Central memory CD4-positive, alpha-beta T cell (primary cell): ENCODE measurements around the gene MYZAP.
"Not testable (repeated sequence)": the region's sequence is repeated elsewhere in the genome, so short reads cannot be mapped to it uniquely, and the experiment has no call there.

Source experiments
- DNase-seq: peaks from one replicate; pipeline ENCODE4 v3.0.0; 2022

Gene MYZAP

DNA sequence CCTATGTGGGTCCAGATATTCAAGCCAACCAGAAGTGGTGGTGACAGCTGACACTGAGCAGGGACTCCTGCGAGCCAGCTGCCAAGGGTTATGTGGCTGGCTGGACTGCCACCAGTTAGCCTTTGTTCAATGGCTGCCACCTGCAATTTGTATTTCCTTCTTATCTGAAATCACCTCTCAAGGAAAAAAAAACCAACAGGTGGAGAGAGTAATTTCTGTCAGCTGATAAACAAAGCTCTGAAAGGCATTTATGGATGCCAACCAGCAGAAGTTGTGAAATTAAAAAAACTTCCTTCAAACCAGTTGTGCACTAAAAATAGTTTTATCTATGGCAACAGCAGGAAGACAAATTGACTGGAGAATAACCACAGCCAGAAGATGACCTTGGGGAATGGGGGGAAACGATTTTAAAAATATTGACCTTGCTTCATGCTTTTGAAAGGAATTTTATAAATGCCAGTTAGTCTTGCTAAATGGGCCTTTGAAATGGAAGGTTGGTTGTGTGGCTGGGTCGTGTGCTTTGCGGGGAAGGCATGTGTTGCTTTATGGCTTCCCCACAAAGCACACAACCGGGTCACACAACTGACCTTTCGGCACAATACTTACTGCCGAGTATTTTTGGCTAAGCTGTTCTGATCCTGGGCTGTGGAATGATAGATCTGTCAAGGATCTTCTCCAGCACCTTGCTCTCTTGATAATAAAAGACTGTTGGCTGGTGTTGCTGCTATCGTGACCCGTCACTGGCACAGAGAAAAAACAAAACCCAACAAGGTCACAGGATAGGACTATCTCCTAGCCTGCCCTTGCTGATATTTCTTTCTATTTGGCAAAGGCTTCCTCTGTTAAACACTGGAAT is 3.5 kb downstream of the MYZAP start:
- DNase-seq: no peak

DNA sequence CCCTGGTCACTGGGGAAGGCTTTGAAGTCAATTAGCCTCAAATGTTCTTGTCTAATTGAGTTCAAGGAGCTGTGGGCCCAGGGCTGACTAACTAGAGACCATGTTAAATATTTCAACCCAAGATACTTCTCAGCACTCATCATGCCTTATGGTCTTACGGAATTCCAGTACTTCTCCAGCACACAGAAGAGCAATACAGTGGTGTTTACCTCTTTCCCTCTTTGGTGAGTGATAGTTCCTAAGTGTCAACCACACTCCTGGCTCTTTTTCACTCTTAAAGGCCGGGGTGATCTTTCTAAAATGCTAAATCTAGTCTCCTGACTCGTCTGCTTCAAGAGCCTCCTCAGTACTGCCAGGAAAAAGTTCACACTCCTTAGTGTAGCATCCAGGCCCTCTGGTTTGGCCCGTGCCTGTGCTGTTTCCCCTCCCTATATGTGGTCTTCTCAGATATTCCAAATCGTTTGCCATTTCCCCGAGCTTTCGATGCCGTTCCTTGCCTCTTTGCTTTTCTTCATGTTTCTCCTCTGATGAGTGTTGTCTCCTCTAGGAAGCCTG is 4.7 kb downstream of the MYZAP start:
- no peak for DNase-seq

DNA sequence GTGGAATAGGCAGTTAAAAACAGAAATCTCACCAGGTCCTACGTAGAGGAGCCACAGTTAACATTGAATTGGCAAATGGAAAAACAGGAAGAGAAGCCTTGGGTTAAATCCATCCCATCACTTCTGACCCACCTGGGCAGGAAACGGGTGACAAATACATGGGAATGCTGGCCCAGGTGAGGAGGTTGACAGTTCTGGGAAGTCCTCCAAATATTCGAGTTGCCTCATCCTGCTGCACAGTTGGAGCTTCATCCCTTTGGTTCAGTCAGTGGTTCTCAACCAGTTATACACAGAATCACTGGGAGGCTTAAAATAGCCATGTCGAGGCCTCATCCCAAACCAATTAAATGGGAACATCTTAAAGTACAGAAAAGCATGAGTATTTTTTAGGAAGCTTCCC is 5.3 kb downstream of the MYZAP start:
- DNase-seq: no peak

DNA sequence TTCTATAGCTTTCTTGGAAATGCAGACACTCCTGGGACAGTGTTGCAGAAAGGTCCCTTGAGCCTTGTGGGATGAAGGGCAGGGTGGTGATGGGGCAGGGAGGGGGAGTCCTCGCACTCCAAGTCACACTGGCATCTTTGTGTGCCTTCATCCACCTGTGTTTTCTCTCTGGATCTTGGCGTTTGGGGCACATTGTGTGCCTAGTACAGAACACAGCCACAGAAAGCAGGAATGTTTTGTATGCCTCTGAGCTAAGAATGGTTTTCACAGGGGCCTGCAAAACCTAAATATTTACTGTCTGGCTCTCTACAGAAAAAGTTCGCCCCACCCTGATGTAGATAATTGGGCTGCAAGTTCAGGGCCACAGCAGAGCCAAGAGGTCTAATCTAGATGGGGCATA is 5.7 kb downstream of the MYZAP start:
- DNase-seq: no peak

DNA sequence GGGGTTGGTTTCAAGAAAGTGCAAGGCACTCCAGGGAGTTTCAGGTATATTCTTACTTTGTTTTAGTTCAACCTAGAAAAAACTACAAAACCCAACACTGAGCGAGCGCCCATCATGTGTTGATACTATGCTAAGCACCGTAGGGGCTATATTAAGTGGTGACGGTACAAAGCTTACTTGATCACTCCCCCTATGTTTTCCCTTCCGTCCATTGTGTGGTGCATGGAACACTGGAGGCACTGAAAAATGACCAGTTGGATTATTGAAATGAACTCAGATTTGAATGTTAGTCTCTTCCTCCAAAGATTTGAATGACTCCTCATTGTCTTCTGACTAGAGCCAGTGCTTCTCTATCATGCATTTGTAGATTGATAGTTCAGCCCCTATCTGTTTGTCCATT is 6.6 kb downstream of the MYZAP start:
- DNase-seq: no peak

DNA sequence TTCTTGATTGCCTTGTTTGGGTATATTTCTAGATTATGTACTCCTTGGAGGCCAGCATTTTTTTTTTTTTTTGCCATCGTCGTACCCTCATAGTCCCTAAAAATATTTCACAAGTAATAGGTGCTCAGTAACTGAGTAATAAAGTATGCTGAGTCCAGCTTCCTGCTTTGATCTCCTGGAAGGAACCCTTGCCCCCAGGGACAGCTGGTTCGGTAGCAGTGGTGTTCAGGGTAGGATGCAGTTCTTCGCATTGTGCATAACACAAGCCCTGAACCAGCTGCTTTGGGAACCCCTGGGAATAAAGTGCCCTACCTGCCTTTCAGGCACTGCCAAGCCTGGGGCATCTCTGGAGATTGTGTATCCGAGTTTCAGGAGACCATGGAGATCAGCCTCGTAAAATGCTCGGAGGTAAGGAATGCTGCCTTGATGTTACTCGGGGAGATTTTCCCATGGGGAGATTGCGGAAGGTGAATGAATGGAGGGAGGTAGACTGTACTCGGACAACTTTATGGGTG is 7.6 kb downstream of the MYZAP start:
- DNase-seq: no peak

DNA sequence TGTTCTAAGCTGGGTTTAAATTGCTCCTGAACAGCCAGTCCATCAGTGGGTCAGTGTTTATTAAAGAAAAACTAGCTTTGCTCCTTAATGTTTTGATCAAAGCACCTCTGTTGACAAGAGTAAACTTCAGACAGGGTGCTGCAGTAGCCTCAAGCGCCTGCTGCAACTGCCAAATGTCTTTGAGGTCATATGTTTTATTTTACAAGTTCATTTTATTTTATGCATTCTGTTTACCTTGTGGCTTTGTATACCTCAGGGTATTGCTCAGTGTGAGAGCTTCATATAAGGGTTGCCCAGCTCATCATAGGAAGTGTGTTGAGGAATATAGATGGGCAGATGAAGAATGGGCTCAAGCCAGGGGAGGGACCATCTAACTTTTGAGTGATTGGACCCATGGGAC is 8.5 kb downstream of the MYZAP start:
- DNase-seq: no peak

DNA sequence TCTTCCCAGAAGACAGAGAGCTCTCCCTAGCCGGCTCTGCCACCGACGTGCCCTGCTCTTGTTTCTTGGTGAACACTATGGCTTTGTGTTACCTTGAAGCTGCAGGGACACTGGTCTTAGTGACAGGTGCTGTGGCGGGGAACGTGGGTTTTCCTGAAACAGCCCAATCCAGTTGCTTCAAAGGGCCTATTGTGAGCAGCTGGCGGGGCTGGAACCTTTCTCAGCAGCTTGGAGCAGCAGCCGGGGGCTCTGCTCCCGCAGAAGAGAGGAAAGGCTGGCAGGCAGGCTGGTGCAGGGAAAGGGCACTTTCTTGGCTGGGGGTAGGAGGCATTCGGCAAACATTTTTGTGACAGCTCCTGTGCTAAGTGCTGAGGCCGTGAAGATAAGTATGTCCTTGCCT is 12.8 kb downstream of the MYZAP start:
- no peak for DNase-seq

DNA sequence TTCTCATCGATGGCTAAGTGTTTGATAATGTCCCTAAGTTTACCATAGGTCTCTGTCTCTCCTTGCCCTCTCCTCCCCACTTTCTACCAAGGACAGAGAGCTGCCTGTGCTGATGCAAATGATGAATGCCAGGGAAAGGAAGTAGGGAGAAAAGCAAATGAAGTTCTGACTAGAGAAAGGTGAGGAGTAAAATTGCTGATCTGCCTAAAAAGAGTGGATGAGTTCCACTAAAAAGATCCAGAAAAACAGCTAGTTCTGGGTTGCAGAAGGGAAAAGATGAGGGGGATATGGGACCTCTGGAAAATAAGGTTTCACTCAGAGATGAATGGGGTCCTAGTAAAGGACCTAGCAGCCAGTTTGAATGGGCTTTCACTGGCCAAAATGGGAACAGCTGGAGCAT is 13.8 kb downstream of the MYZAP start:
- DNase-seq: no peak

DNA sequence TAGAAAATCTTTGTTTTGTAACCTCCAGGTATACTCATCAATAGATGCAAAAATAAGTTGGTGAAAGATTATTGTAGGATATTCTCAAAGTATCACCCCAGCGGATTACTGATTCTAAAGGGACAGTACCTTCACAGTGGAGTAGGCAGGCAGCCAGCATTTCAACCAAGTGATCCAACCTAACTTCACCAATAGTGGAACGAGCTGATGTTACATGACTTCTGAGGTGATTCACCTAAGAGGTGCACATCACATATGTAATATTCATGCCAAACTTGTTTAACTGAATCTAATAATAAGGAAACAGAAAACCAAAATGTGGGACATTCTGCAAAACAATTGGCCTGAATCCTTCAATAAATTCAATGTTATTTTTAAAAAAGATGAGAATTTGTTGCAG is 14.3 kb downstream of the MYZAP start:
- no peak for DNase-seq

DNA sequence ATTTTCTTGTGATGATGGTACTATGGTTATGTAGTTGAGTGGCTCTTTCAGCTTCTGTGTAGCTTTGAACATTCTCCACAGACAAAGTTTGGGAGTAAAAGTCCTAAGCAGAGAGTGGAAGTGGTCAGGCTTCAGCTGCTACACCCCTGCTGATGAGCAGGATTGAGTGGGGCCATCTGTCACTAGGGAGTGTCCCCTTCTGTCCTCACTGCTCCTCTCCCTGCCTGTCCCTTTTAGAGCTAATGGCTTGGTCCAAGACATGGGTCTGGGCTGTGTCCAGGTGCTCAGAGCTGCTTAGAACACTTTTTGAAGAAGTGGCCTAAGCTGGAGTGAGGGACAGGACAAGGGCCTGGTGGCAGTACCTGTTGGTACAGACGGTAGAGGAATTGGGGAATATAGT is 15.1 kb downstream of the MYZAP start:
- DNase-seq: no peak

DNA sequence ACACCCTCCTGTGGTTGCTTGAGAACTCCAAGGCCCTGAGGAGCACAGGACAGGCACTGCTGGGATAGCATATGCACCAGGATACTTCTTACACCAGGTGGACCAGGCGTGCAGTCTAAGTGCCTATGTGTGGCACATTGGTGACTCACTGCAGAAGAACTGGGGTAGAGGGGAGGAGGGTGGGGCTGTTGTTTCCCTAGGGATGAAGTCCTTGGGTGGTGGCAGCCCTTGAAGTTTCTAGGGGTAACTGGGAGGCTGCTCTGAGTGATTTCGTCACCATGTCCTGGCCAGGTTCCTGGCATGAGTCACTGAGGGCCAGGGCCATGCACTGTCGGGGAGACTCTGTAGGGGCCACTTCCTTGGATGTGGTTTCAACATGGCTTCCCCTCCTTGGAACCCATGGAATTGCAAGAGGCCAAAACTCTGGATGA is 15.9 kb downstream of the MYZAP start:
- no peak for DNase-seq

DNA sequence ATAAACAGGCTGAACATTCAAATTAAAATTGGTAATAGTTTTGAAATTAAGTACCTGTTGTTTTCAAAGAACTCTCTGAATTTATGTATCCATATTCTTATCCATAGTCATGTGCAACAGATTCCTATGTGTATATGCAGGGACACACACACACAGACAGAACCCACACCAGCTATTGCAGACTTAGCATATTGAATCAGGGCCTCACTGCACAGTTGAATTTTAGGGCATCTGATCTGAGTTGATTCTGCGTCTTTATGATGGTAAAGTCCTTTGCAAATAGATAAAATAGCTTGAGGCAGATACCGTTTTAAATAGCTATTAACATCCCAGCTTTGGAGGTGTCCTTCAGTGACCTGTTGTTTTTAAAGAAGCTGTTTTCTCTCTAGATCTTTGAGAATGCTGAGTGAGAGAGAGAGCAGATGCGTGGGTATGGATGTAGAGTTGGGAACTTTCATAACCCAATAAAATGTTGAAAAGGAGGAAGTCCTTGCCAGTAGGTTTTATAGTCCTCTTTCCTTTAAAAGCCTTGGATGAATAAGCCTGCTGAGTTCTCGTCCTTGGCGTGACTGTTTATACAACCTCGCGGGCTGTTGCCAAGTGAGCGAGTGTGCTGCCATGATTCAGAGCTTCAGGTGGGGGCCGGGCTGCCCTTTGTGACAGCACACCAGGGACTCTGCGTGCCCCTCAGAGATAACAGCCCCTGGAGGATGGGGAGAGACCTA is 18.3 kb downstream of the MYZAP start:
- no peak for DNase-seq

DNA sequence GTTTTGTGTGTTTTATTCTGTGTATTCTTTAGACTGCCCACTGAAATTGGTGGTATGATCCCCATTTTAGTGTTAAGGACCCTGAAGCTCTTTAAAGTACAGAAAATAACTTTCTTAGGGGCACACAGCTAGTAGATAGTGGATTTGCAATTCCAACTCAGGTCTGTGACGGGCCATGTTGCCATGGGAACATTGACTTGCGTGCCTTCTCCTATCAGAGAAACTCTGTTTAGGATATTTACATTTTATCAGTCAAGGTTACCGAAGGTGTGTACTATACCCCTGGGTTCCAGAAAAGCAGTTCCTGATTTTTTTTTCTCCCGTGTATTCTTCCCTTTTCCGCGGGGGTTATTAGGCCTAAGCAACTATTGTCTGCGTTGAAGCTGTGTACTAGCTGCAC is 19.4 kb downstream of the MYZAP start:
- no peak for DNase-seq

DNA sequence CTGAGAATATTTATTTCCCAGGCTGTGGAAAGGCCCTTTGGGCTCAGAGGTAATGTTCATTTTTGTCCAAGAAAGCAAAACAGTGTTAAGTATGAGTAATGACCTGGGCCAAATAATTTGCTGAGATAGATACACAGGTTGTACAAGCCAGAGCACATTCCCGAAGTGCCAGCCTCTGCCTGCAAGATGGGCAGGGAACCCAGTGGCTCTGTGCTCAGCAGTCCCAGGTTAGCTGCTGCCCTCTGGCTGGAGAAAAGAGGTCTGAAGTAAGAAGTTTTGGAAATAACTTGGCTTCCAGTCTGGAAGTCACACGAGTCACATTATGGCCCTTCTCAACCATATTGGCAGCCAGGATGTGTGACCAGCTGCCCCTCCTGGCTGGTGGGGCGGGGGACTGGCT is 20.2 kb downstream of the MYZAP start:
- no peak for DNase-seq

DNA sequence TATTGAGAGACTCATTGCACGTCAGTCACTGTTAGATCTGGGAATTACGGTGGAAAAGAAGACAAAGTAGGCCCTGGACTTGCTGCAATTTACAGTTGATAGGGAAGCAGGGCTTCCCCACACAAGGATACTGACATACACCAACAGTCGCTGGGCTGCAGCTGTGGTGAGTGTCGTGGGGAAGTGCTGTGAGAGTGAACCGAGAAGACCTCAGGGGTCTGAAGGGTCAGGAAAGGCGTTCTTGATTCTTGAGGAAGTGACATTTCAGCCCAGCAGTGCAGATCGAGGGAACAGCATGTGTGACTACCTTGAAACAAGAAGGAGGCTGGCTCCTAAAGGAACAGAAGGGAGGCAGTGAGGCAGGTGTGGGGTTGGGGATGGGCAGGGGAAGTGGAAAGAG is 22.5 kb downstream of the MYZAP start:
- DNase-seq: no peak

DNA sequence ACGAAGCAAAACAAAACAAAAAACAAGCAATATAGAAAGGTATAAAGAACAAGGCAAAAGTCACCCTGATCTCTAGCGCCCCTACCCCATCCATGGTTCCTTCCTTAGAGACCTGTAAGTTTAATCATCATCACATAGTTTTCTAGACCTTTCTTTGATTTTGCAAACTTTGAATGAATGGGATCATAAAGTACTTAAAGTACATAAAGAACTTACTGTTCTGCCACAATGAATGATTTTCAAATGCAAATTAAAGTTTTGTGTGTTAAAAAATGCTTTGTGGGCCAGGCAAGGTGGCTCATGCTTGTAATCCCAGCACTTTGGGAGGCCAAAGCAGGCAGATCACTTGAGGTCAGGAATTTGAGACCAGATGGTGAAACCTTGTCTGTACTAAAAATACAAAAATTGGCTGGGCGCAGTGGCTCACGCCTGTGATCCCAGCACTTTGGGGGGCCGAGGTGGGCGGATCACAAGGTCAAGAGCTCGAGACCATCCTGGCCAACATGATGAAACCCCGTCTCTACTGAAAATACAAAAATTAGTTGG is 24.3 kb downstream of the MYZAP start:
- DNase-seq: not testable (repeated sequence)

DNA sequence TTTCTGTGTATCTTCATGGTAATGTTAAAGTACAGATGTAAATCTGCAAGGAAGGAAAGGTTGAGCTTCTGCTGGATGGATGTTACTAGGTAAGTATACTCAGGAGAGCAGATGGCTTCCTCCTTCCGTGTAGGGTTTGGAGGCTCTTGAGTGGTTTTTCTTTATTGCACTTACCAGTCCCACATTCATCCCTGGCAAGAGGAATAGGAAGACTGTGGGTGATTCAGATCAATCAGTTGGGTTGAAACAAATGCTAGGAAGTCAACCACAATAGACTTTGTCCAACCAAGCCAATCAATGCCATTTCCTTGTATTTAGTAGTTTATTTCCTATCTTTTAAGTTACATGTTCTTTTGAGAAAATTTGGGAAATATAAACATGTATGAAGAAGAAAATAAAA is 26.6 kb downstream of the MYZAP start:
- no peak for DNase-seq

DNA sequence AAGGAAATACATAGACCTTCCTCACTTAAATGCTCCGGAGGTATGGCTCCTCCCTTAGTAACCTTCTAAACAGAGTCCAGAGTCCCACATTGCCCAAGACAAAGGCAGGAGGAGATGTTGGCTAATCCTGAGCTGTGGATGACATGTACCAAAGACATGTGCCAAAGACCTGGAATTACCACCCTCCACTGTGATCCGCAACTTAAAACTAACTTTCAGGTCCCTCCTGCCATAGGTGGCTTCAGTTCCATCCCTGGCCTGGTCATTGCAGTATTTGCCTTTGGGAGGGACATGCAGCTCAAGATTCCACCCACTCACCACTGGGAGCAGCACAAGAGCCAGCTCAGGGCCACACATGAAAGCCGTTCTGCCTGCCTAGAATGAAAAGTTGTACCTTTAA is 28.0 kb downstream of the MYZAP start:
- DNase-seq: no peak

DNA sequence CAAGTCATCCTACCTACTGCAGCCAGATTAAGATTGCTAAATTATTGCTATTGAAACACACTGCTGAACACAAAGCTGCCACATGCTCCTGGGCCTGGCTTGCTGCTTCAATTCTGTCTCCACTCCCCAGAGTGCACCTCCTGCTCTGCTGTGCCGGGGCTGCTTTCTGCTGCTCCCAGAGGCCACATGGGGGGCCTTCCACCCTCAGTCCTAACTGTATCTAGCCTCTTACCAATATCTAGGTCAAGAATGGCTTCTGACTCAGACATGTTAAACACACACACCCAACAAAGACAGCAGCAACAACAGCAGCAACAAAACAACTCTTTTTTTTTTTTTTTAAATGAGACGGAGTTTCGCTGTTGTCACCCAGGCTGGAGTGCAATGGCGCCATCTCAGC is 33.0 kb downstream of the MYZAP start:
- DNase-seq: no peak

DNA sequence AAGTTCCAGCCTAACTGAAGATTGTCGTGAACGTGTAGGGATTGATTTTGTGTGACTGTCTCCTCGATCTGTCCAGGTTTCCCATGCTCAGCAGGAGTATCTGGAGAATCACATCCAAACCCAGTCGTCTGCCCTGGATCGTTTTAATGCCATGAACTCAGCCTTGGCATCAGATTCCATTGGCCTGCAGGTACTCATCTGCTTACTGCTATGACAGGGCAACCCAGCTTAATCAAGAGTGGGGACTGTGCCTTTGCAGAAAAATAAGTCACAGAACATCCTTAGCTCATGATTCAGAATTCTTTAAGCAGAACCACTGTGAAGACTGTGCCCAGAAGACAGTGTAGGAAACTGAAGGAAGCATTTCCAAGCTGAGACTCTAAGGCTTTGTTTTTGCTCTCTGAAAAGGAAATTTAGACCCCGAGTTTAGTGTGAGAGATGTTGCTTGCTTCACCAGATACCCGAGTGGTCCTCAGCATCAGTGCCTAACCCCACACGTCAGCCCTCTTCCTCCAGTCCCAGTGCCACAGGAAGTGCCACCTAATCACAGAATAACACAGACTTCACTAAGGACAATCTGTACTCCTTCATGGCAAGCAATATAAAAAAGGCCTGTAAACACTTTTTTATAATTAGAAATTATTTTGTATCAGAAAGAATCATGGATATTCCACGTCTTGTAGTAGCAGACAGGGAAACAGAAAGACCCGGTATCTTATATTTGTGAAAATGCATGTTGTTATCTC is 34.2 kb downstream of the MYZAP start:
- DNase-seq: no peak

DNA sequence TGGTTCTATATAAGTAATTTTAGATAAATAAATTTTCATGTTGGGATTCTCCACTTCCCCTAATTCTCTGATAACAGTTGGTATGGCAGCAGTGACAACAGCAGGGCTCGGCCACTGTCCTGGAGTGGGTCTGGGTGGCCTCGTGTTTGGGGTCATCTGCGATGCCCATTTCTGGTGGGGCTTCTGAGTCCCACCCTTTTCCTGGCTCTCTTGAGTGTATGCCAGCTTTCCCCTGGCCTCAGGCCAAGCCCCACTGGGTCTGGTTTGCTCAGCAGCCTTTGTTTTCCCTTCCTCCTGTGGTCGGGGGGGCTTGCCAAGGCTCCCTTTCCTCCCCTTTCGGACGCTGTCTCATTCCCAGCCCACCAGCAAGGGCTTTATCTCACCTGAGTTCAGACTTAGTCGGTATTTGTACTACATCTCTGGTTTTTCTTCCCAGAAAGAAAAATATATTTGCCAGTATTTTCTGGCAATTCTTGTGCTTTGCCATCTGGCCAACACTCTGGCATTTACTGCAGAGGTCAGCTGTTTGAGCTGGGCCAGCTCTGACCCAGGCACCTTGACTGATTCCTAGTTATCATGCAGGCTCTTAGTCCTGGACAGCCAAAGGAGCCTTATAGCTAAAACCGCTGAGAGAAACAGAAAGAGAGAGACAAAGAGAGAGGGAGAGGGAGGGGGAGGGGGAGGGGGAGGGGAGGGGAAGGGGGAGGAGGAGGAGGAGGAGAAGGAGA is 35.2 kb downstream of the MYZAP start:
- DNase-seq: no peak
